ENCODE measurements around the gene KLHL36.

Gene KLHL36

GRCh38 chr16:84647828-84648594 is at the start of gene KLHL36:
Gene KLHL36 (plus strand): TSS chr16:84648511. CDS start chr16:84650868, 2,357 bp downstream.
- peak; percentile 51 for DNase-seq (ENCODE audit: low spot score)

GRCh38 chr16:84599521-84600202 is 48.6 kb upstream of the KLHL36 start:
- no peak for DNase-seq (ENCODE audit: low spot score)

DNA sequence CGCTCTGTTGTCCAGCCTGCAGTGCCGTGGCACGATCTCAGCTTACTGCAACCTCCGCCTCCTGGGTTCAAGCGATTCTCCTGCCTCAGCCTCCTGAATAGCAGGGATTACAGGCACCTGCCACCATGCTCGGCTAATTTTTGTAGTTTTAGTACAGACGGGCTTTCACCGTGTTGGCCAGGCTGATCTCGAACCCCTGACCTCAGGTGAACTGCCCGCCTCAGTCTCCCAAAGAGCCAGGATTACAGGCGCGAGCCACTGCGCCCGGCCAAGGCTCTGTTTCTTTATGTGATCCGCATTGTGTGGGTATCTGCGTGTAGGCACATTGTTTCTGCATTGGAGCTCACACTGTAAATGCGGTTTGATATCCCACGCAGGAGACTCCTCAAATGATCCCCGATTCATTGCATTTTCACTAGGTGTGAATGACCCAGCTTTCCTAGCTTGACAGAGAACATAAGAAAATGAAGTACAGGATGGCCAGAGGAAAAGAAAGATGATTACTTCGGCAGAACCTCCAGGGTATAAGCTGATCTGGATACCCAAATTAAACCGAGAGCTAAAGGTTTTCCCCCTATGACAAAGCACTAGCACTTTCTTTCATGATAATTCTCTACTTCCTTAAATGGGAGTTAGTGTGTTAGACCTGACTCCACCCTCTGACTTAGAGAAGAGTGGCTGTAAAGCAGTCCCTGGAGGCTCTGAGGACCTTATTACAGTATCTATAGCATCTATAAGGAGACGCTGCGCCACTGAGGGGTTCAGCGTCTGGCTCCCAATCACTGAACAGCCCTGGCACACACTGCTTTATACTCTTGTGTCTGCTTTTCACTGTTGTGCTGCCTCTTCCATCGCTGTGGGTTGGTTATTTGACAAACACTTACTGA is 47.7 kb upstream of the KLHL36 start:
- no peak for DNase-seq (ENCODE audit: low spot score)

- DNase-seq (ENCODE audit: low spot score): no peak
Measured at GRCh38 chr16:84603140-84603816, 45.0 kb upstream of the KLHL36 start.

GRCh38 chr16:84603940-84604339 is 44.4 kb upstream of the KLHL36 start:
- DNase-seq (ENCODE audit: low spot score): no peak

DNA sequence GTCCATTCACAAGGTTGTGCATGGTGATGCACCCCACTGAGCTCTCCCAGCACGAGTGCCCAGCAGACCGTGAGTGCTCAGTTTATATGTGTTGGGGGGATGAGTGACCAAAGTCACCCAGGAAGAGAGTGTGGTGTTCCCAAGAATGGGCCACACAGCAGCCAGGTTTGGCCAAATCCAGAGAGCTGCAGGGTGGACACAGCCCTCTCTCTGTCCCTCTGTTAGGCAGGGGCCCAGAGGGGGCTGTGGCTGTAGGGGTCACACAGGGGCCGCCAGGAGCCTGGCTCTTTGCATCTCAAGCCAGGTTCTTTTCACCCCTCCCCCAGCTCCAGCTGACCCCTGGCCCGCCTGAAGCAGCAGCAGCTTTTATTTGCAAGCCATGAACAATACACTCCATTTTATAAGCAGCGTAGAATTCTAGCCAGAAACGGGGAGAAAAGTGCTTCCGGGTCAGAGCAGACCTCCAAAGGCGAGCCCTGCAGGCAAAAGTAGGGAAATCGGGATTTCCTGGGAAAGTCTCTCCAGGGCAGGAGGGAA is 43.8 kb upstream of the KLHL36 start:
- no peak for DNase-seq (ENCODE audit: low spot score)

DNA sequence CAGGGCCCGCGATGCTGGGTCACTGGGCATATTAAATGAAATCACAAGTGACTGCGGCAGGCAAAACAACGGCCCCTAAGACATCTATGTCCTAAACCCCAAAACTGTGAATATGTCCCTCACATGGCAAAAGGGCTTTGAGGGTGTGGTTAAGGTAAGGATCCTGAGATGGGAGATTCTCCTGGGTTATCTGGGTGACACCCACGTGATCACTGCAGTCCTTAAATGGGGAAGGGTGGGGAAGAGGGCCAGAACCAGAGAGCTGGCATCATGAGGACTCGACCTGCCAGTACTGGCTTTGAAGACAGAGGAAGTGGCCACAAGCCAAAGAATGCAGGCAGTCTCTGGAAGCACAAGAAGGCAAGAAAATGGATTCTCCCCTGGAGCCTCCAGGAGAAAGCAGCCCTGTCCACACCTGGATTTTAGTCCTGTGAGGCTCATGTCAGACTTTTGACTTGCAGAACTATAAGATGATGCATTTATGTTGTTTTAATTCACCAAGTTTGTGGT is 42.9 kb upstream of the KLHL36 start:
- DNase-seq (ENCODE audit: low spot score): no peak

DNA sequence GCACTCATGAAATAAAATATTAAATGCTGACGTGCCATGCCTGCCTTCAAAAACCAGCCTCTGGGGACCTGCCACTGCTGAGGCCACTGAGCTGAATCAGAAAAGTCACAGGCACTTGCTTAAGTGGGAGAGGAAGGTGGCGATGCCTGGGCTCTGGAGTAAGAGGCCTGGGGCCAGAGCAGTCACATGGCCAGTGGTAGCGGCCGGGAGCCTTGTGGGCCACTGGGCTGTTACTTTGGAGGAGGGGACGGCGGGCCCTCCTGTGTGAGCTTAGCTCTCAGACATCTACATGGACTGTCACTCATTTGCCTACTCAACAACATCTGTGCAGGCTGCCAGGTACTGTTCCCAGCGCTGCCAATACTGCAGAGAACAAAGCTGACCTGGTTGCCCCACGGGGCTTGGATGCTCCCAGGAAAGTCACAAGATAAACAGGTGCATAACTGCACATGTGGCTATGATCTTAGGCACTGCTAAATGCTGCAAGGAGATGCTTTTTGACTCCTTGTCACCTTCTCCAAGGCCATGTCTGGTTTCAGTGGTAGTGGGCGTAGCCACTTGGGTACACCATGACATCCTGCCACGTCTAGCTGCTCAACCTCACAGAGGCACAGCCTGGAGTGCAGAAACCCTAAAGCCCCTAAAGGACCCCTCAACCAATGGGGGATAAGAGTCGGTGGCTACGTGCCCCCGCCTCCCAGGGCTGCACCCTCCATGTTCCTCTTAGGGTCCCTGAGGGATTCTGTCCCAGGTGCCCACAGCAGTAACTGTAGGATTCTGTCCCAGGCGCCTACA is 42.0 kb upstream of the KLHL36 start:
- no peak for DNase-seq (ENCODE audit: low spot score)

- no peak for DNase-seq (ENCODE audit: low spot score)
Measured at GRCh38 chr16:84607061-84607460, 41.2 kb upstream of the KLHL36 start.

DNA sequence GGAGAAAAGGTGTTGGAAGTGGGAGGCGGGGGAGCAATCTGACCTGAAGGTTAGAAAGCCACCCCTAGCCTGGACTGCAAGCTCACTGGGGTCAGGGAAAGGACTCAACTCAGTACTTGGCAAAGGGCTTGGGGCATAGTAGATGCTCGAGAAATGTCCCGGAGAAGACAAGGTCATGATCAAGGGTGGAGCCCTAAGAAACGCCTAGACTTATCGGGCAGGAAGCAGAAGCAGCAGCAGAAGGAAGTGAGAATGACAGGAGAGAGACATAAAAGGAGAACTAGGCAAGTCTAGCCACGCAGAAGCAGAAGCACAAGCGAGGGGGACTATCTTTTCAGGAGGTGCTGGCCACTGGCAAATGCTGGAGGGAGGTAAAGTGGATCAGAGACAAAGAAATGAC is 40.6 kb upstream of the KLHL36 start:
- DNase-seq (ENCODE audit: low spot score): no peak

- DNase-seq (ENCODE audit: low spot score): no peak
Measured at GRCh38 chr16:84608282-84608681, 40.0 kb upstream of the KLHL36 start.

DNA sequence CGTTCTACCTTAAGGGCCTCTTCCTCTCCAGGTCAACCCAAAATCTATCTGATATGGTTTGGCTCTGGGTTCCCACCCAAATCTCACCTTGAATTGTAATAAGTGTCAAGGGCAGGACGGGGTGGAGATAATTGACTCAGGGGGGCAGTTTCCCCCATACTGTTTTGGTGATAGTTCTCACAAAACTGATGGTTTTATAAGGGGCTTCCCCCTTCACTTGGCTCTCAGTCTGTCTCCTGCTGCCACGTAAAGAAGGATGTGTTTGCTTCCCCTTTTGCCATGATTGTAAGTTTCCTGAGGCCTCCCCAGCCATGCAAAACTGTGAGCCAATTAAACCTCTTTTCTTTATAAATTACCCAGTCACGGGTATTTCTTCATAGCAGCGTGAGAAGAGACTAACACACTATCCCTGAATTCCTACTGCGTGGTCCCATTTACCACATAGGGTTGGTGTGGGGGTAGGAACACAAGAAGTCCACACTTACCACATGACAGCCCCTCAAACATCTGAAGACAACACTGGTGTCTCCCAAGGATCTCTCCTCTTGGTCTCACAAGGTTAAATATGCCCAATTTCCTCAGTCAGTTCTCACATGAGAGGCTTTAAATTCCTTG is 38.6 kb upstream of the KLHL36 start:
- no peak for DNase-seq (ENCODE audit: low spot score)

DNA sequence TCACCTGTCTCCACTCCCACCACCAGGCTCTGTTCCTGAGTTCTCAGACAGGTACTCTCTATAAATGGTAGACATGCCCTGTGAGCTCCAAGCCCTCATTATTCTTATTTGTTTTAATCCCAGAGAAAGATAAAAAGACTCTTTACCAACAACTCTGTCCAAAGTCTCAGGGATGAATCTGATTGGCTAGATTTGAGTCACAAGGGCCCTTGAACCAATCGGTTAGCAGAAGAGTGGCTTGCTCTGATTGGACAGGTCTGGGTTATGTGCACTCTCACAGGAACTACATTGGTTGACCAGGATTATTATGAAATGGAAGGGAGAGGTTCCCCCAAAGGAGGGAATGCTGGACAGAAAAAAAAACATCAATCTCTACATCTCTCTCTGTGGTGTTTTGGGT is 37.9 kb upstream of the KLHL36 start:
- no peak for DNase-seq (ENCODE audit: low spot score)

DNA sequence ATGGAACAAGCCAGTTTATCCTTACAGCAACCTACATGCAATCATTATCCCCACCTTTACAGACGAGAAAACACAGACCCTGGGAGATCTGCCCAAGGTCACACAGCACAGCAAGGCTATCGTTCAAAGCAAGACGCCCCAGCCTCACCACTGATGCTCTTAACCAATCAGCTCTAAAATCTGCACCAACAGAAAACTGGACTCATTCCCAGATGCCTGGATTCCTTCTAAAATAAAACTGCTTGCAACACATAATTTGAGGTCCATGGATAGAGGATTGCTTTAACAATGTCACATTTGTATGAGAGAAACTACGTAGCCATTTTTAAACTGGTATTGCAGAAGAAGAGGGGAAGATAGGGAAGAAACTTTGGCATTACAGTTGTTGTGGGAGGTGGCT is 37.3 kb upstream of the KLHL36 start:
- DNase-seq (ENCODE audit: low spot score): no peak

DNA sequence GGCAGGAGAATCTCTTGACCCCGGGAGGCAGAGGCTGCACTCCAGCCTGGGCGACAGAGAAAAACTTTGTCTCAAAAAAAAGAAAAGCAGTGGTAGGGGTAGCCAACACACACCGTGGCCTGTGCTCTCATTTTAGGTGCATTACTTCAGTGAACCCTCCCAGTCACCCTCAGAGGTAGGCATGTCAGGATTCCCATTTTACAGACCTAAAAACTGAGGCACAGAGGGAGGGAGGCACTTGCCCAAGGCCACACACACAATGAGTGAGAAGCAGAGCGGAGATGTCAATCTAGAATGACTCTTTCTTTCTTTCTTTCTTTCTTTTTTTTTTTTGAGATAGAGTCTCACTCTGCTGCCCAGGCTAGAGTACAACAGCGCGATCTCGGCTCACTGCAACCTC is 35.6 kb upstream of the KLHL36 start:
- DNase-seq (ENCODE audit: low spot score): no peak

DNA sequence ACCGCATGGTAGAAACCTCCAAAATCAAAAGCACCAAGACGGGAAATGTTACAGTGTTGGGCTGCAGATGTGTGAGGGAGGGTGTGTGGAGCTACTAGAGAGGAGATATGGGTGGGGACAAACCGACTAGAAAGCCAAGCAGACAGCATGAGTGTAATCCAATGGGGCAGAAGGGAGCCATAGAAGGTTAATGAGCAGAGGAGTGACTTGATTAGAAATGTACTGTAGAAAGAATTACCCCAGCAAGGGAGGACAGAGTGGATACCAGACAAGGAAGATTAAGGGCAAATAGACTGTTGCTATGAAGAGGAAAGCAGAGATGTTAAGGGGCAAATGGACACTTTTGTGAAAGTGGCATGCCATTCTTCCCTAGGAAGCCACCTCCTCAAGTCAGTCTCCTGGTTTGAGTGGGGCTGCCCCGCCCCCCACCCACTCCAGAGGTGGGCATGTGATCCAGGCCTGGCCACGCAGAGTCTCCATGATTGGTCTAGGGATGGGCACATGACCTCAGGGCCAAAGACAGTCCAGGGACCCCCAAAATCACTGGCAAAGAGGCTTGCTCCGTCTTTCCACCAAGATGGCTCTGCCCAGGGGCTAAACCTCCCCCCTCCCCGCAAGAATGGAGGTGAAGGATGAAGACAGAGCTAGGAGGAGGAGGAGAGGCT is 34.8 kb upstream of the KLHL36 start:
- DNase-seq (ENCODE audit: low spot score): no peak

DNA sequence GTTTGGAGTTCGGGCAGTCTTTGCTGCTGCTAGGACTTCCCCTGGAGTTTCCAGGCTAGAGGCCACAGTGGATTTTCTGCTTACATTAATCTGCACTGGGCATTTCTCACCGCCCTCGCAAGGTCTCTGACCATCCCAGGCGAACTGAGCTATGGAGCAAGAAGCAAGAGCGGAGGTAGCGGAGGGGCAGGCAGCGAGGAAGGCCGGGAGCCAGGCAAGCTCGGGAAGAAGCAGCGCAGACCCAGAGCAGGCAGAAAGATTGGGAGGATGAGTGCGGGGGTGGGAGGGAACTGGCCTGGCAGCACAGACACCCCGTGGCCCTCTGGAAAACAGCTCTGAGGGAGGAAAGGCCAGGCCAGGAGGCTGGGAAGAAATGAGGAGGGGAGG is 34.2 kb upstream of the KLHL36 start:
- DNase-seq (ENCODE audit: low spot score): no peak

DNA sequence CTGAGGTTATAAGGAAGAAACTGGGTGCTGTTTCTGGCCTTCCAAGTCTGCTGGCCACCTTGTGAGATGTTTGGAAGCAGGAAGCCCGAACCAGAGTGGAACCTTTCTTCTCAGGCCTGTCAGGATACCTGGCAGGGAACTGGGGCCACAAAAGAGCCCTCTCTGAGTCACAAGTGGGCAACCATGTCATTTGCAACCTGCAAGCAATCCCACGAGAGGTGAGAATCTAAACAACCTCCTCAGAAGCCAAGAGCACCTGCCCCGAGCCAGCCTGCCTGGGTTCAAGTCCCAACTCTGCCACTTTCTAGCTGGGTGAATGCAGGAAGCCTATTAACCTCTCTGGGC is 33.7 kb upstream of the KLHL36 start:
- DNase-seq (ENCODE audit: low spot score): no peak

- DNase-seq (ENCODE audit: low spot score): no peak
Measured at GRCh38 chr16:84614968-84615813, 33.1 kb upstream of the KLHL36 start.
